ENCODE measurements around the gene PAM16. TPM values are rescaled to one million over a fixed set of nuclear protein-coding genes. Genes with fewer than 3 reads are reported as not detected.

The PAM16 gene
- total and polyA plus RNA-seq, 2 of the 8 experiments (the other 6 are each of a cell fraction or from before 2014, with no cell fraction given) = 78.3 to 198 TPM

DNA sequence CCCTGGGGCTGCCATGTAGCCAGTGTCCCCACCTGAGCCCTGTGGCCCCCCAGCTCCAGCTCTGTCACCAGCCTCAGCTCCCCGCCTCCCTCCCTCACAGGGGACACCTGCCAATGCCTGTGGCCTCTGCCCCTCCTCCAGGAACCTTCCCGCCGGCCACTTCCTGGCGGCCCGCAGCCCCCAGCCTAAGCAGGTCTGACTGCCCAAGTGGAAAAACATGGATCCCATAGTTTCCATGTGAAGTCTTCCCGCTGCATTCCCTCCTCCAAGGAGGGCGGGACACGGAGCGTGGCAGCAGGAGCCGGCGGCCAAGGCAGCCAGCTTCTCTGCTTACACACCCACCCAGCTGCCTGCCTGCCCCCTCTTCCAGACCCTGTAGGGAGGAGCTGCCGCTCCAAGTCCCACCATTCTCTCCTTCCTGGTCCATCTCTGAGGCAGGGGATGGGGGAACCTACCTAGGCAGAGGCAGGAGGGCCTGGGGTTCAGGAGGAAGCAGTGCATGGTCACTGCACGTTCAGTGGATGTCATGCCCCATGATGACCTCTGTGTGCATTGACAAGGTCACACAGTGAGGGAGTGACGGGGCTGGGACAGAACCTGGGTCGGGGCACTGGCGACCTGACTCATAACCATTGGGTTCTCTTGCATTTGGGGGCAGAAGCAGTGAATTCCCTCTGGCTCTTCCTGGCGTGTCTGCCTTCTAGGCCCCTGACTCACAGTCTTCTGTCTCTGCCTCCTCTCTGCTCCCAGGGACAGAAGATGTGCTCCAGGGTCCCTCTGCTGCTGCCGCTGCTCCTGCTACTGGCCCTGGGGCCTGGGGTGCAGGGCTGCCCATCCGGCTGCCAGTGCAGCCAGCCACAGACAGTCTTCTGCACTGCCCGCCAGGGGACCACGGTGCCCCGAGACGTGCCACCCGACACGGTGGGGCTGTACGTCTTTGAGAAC lies 29.3 kb upstream of the PAM16 start:
- no peaks in the 10 kb centered on the region for H3K23me2 ChIP-seq (ENCODE audit: low read depth, low read length)
- H3K18ac ChIP-seq (ENCODE audit: extremely low read depth, low read length) = no peak overlapping the region
- H3K79me1 ChIP-seq (ENCODE audit: low read depth, low read length) = 0 out of 2 replicates have a peak, but pooled peaks cover 3% of the 10 kb centered on the region
- no peak overlapping the region for H3K9ac ChIP-seq (replicated peaks in 1 of 4; ENCODE audit: extremely low read depth in 1 of 4, low read depth in 3 of 4, low read length in 3 of 4)
- H2BK15ac ChIP-seq (ENCODE audit: low read length) = no peak overlapping the region
- DNase-seq (ENCODE audit: low read depth in 1 of 2, low spot score in 2 of 2) (no peak), FAIRE-seq (no peak)
- CTCF ChIA-PET (ENCODE audit: partially characterized antibody) = interaction anchor here (0.7 to 24.8 kb wide), 9 partner anchors 9 to 90 kb away, joined by 3 to 659 read pairs (median 4); no protein-coding TSS in a partner anchor
- H3K27me3 ChIP-seq (replicated peaks in 1 of 4; ENCODE audit: control insufficient read depth in 3 of 4, extremely low read depth in 1 of 4, insufficient read depth in 3 of 4, low read length in 3 of 4) = no peaks in the 10 kb centered on the region
- peak overlapping the region; percentile 76 for H3K4ac ChIP-seq (replicated peaks; ENCODE audit: insufficient read length, low read depth, low read length)
- H3K56ac ChIP-seq (replicated peaks; ENCODE audit: insufficient read length, low read depth, low read length) = no peak overlapping the region
- no peak overlapping the region for H3K23ac ChIP-seq (ENCODE audit: insufficient read length)
- H4K20me1 ChIP-seq (replicated peaks in 1 of 2; ENCODE audit: control insufficient read depth in 1 of 2, insufficient read depth in 2 of 2, low read length in 2 of 2) = peaks cover 5 to 23% of the 10 kb centered on the region in 2 experiments
- WGBS, 2 experiments (ENCODE audit: extremely low coverage in 1 of 2, insufficient coverage in 1 of 2, insufficient read length in 1 of 2, insufficient replicate concordance in 2 of 2, low coverage in 1 of 2, low lambda C conversion rate in 2 of 2, missing lambda C conversion rate in 1 of 2) = 93% methylated on average over 18 of the region's 26 CpGs; no CpG with 5 or more reads in 1 of the 2 experiments
- peaks cover 0 to 34% (median 28%) of the 10 kb centered on the region in 4 experiments; a peak in 6 of 7 replicates for H3K4me1 ChIP-seq (replicated peaks in 1 of 4; ENCODE audit: control insufficient read depth in 3 of 4, insufficient read depth in 4 of 4, low read length in 3 of 4)
- no peak overlapping the region for H4K91ac ChIP-seq (replicated peaks; ENCODE audit: insufficient read length, low read length)
- peak overlapping the region; percentile 15; the same call in 1 of the 2 replicates for H3K27ac ChIP-seq (ENCODE audit: low read depth, low read length)
- no peak overlapping the region for H3K14ac ChIP-seq (ENCODE audit: insufficient read length)
- no peak overlapping the region for H3K4me2 ChIP-seq (ENCODE audit: insufficient read depth in 1 of 2, low read depth in 2 of 2, low read length in 2 of 2)
- no peak overlapping the region for H2AFZ ChIP-seq (ENCODE audit: low read length)
- H2BK12ac ChIP-seq (ENCODE audit: low read depth, low read length) = peak overlapping the region; percentile 84; the same call in 1 of the 2 replicates
- H3K4me3 ChIP-seq (ENCODE audit: extremely low read depth in 1 of 4, insufficient read depth in 2 of 4, low read depth in 3 of 4, low read length in 4 of 4) = no peak overlapping the region
- no peak overlapping the region for H4K5ac ChIP-seq (ENCODE audit: insufficient read length, low read depth, low read length)
- TF ChIP-seq POLR2AphosphoS5 (IDR thresholded peaks at IDR 0.05; ENCODE audit: low read depth, low read length) (no peak), BRCA1 (IDR thresholded peaks at IDR 0.05; ENCODE audit: low read depth, low read length) (no peak), NRF1 (IDR thresholded peaks at IDR 0.05; ENCODE audit: low read depth, low read length) (no peak), BACH1 (IDR thresholded peaks at IDR 0.05; ENCODE audit: low read length) (no peak), RBBP5 (IDR thresholded peaks at IDR 0.05; ENCODE audit: borderline replicate concordance, low read depth, low read length) (no peak), SIN3A (conservative IDR thresholded peaks at IDR 0.05 in 1 of 2, IDR thresholded peaks at IDR 0.05 in 1 of 2; ENCODE audit: low read depth in 1 of 2, low read length in 2 of 2) (no peak), BCL11A (IDR thresholded peaks at IDR 0.05; ENCODE audit: low read depth in 2 of 2, low read length in 2 of 2) (no peak), TAF7 (optimal IDR thresholded peaks at IDR 0.05; ENCODE audit: borderline replicate concordance, low read depth, low read length) (no peak)
- POLR2A ChIA-PET (ENCODE audit: partially characterized antibody) = interaction anchor here (1.0 to 11.7 kb wide), 8 partner anchors 8 to 108 kb away, joined by 3 to 223 read pairs (median 4); partner anchors contain the start of gene VASN
- no peak overlapping the region; the same call in none of the 2 replicates for H4K8ac ChIP-seq (ENCODE audit: extremely low read depth, insufficient read depth, low read length)
- no peak overlapping the region for H2BK20ac ChIP-seq (ENCODE audit: low read length)
- H3K36me3 ChIP-seq (ENCODE audit: control insufficient read depth in 2 of 4, insufficient read depth in 4 of 4, low read length in 3 of 4) = peaks cover 0 to 18% (median 2%) of the 10 kb centered on the region in 4 experiments; a peak in 4 of 8 replicates
- no peak overlapping the region for H2AK5ac ChIP-seq (ENCODE audit: low read depth, low read length)
- H3K79me2 ChIP-seq (ENCODE audit: control insufficient read depth in 1 of 2, insufficient read depth in 2 of 2, low read length in 2 of 2) = peaks cover 0 to 2% of the 10 kb centered on the region in 2 experiments; a peak in 1 of 4 replicates
- peak overlapping the region; percentile 63; the same call in 1 of the 2 replicates for H2BK5ac ChIP-seq (ENCODE audit: low read depth, low read length)
- H3K9me3 ChIP-seq (ENCODE audit: insufficient read depth in 2 of 2, low read depth in 1 of 2, low read length in 1 of 2) = no peaks in the 10 kb centered on the region
- no peak overlapping the region for H2BK120ac ChIP-seq (replicated peaks; ENCODE audit: low read depth, low read length)
